Mesothelial cell of epicardium (in vitro differentiated cells): ENCODE results near the gene TMCC1. TPM values are rescaled to one million over a fixed set of nuclear protein-coding genes. Genes with fewer than 3 reads are reported as not detected.

ENCODE experiments used
- DNase-seq, 2 experiments: peaks; one replicate each; pipeline ENCODE4 v3.0.0; 2021; ENCODE audit warnings: low spot score in 2 of 2; ENCODE audit not compliant: unreplicated experiment in 2 of 2
- H3K27ac Mint-ChIP-seq: 2 replicates; pipeline ENCODE4 v1.8.0; 2021; ENCODE audit warnings: mixed read lengths
- H3K27me3 Mint-ChIP-seq: 2 replicates; pipeline ENCODE4 v1.8.0; 2021; ENCODE audit warnings: low read depth, mixed read lengths
- H3K36me3 Mint-ChIP-seq: 2 replicates; pipeline ENCODE4 v1.8.0; 2021; ENCODE audit warnings: mixed read lengths
- H3K4me1 Mint-ChIP-seq: 2 replicates; pipeline ENCODE4 v1.8.0; 2021; ENCODE audit warnings: mixed read lengths
- H3K4me3 Mint-ChIP-seq: 2 replicates; pipeline ENCODE4 v1.8.0; 2021; ENCODE audit warnings: mild to moderate bottlenecking, moderate library complexity, mixed read lengths
- H3K9me3 Mint-ChIP-seq: 2 replicates; pipeline ENCODE4 v1.8.0; 2021; ENCODE audit warnings: mixed read lengths
- CTCF ChIP-seq: fragments of 200-600 bp; sonication (generic); IDR thresholded peaks from one replicate; pipeline ENCODE4 v1.5.0; 2021; ENCODE audit warnings: antibody characterized with exemption; ENCODE audit not compliant: unreplicated experiment
- total RNA-seq: library from RNA; stranded (reverse); gene quantifications from 3 replicates; pipeline ENCODE4 v1.2.1, GENCODE V29; 2021

TMCC1 gene
- total RNA-seq, 1 donor from 2014 or later = 52.4 TPM

DNA sequence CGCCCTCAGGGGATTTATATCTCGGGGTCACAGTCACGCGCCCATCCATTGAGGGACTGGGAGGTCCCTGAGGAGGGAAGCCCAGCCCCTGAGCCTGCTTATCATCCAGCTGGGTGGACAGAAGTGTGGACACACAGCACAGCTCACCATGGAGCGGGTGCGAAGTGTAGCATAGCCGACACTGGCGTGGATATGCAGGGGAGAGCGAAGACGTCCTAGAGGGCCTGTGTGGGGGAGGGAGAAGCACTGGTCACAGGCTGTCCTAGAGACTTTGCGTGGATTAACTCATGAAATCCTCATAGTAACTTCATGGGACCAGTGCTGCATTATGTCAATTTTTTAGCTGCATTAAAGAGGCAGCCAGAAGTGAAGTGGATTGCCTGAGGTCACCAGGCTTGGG, 261.0 kb downstream of the TMCC1 start:
- Mint-ChIP-seq H3K4me3 (no peak overlapping the region), H3K36me3 (peaks cover 6% of the 10 kb centered on the region), H3K27ac (no peak overlapping the region), H3K9me3 (peaks cover 16% of the 10 kb centered on the region), H3K4me1 (peaks cover 7% of the 10 kb centered on the region), H3K27me3 (no peaks in the 10 kb centered on the region)
- TF ChIP-seq CTCF = no peak
- no peak for DNase-seq

- Mint-ChIP-seq H3K4me3 (no peak overlapping the region), H3K36me3 (peaks cover 5% of the 10 kb centered on the region), H3K27me3 (no peaks in the 10 kb centered on the region), H3K9me3 (peaks cover 12% of the 10 kb centered on the region), H3K27ac (no peak overlapping the region), H3K4me1 (peaks cover 9% of the 10 kb centered on the region)
- TF ChIP-seq CTCF = no peak
- DNase-seq = no peak
Measured at GRCh38 chr3:129632056-129632455, 261.5 kb downstream of the TMCC1 start.

GRCh38 chr3:129629011-129629410, 264.5 kb downstream of the TMCC1 start:
- no peak overlapping the region for H3K4me3 Mint-ChIP-seq
- H3K36me3 Mint-ChIP-seq = no peaks in the 10 kb centered on the region
- no peak for TF ChIP-seq CTCF
- H3K27ac Mint-ChIP-seq = no peak overlapping the region
- H3K4me1 Mint-ChIP-seq = peaks cover 22% of the 10 kb centered on the region
- no peak for DNase-seq
- H3K9me3 Mint-ChIP-seq = no peaks in the 10 kb centered on the region
- H3K27me3 Mint-ChIP-seq = no peaks in the 10 kb centered on the region

- no peak for DNase-seq
- no peak for TF ChIP-seq CTCF
- Mint-ChIP-seq H3K4me1 (peaks cover 22% of the 10 kb centered on the region), H3K36me3 (no peaks in the 10 kb centered on the region), H3K4me3 (peak overlapping the region; percentile 85), H3K27ac (peak overlapping the region; percentile 66), H3K9me3 (no peaks in the 10 kb centered on the region), H3K27me3 (no peaks in the 10 kb centered on the region)
Measured at GRCh38 chr3:129628169-129628522, 265.4 kb downstream of the TMCC1 start.

GRCh38 chr3:129627350-129628168, 266.0 kb downstream of the TMCC1 start:
- H3K36me3 Mint-ChIP-seq = no peaks in the 10 kb centered on the region
- H3K4me3 Mint-ChIP-seq = peak overlapping the region; percentile 85
- no peaks in the 10 kb centered on the region for H3K9me3 Mint-ChIP-seq
- peak; percentile 59 for TF ChIP-seq CTCF
- no peaks in the 10 kb centered on the region for H3K27me3 Mint-ChIP-seq
- H3K4me1 Mint-ChIP-seq = peaks cover 24% of the 10 kb centered on the region
- peak overlapping the region; percentile 95 for H3K27ac Mint-ChIP-seq
- DNase-seq = peak in 1 of 2 experiments; percentile 75
